HCT116 (cell line): ENCODE results near the gene SEMA4D. TPM values are rescaled to one million over a fixed set of nuclear protein-coding genes. Genes with fewer than 3 reads are reported as not detected.

Experiments
- ATAC-seq: fragments of 200-7000 bp; cut with Tn5 transposase; 2 replicates; pipeline ENCODE4 v1.9.1; 2020; ENCODE audit warnings: mild to moderate bottlenecking, moderate library complexity
- BruUV-seq: library from RNA; stranded (reverse); fragments of 400-500 nt; replicated peaks from 2 replicates; lab custom pipeline; 2021; lab: Mats Ljungman, UMichigan
- CTCF ChIA-PET: fragments of 300-600 bp; sonication (Branson Sonifier 250); formaldehyde crosslinking; loops from one replicate; lab custom pipeline; 2021; ENCODE audit warnings: antibody characterized with exemption; lab: Charles Lee
- POLR2A ChIA-PET: fragments of 300-600, 350-600 bp; sonication (Branson Sonifier 250); formaldehyde crosslinking; loops from one replicate; lab custom pipeline; 2021; ENCODE audit warnings: antibody characterized with exemption; lab: Charles Lee
- RAD21 ChIA-PET, 2 experiments: fragments of 300-600 bp; sonication (Branson Sonifier 250); formaldehyde crosslinking; loops; one replicate each; lab custom pipeline; 2023; ENCODE audit warnings: low total read pairs in 2 of 2; ENCODE audit not compliant: uncharacterized antibody in 2 of 2, unreplicated experiment in 2 of 2, low non-redundant PET in 1 of 2; lab: Charles Lee
- DNase-seq: peaks from one replicate; pipeline ENCODE4 v3.0.0-alpha.2; 2010; ENCODE audit warnings: low read depth, low spot score
- H2AFZ ChIP-seq: fragments of 200-600 bp; shearing (Covaris generic), sonication (generic); 2 replicates; pipeline ENCODE4 v1.6.1; 2017; ENCODE audit warnings: low read depth, mixed run types, mixed read lengths, antibody characterized with exemption, low read length; ENCODE audit not compliant: poor library complexity, severe bottlenecking
- H3K27ac ChIP-seq: 2 replicates; pipeline ENCODE4 v1.5.1; 2012; ENCODE audit warnings: low read depth, low read length
- H3K27me3 ChIP-seq: fragments of 200-600 bp; sonication (generic); 2 replicates; pipeline ENCODE4 v1.6.1; 2016; ENCODE audit warnings: mixed run types, low read length, mixed read lengths; ENCODE audit not compliant: insufficient read depth
- H3K36me3 ChIP-seq, 2 experiments: fragments of 200-500 bp in 1 of 2; fragments of 200-600 bp in 1 of 2; sonication (Bioruptor generic) in 1 of 2; sonication (generic) in 1 of 2; 2 replicates each; pipeline versions ENCODE4 v1.5.1 to v1.6.1; 2014 to 2016; ENCODE audit warnings: low read length in 2 of 2, inconsistent platforms in 1 of 2, mixed read lengths in 1 of 2, mixed run types in 1 of 2; ENCODE audit not compliant: insufficient read depth in 2 of 2, control insufficient read depth in 1 of 2
- H3K4me1 ChIP-seq, 2 experiments: fragments of 200-600 bp in 1 of 2; sonication (generic) in 1 of 2; 2 replicates each; pipeline versions ENCODE4 v1.5.1 to v1.6.1; 2012 to 2017; ENCODE audit warnings: low read length in 2 of 2, inconsistent platforms in 1 of 2, mild to moderate bottlenecking in 1 of 2, mixed read lengths in 1 of 2, mixed run types in 1 of 2, moderate library complexity in 1 of 2; ENCODE audit not compliant: insufficient read depth in 2 of 2, control insufficient read depth in 1 of 2
- H3K4me2 ChIP-seq: fragments of 200-600 bp; sonication (generic); 2 replicates; pipeline ENCODE4 v1.6.1; 2017; ENCODE audit warnings: mixed run types, low read length, mixed read lengths
- H3K4me3 ChIP-seq, 2 experiments: fragments of 200-600 bp in 1 of 2; sonication (generic) in 1 of 2; replicated peaks in 1 of 2; 2 replicates each; pipeline ENCODE4 v1.5.1; 2011 to 2016; ENCODE audit warnings: low read length in 2 of 2, control low read depth in 1 of 2, low read depth in 1 of 2, mild to moderate bottlenecking in 1 of 2, mixed read lengths in 1 of 2, mixed run types in 1 of 2
- H3K79me2 ChIP-seq: fragments of 200-600 bp; sonication (generic); 2 replicates; pipeline ENCODE4 v1.6.1; 2017; ENCODE audit warnings: mild to moderate bottlenecking, mixed run types, low read length, moderate library complexity, mixed read lengths; ENCODE audit not compliant: insufficient read depth
- H3K9ac ChIP-seq: fragments of 200-600 bp; sonication (generic); 2 replicates; pipeline ENCODE4 v1.6.1; 2016; ENCODE audit warnings: low read length, mixed read lengths
- H3K9me2 ChIP-seq: fragments of 200-600 bp; sonication (generic), shearing (Covaris generic); 2 replicates; pipeline ENCODE4 v1.6.1; 2017; ENCODE audit warnings: mixed run types, mild to moderate bottlenecking, moderate library complexity; ENCODE audit not compliant: insufficient read depth
- H3K9me3 ChIP-seq, 2 experiments: fragments of 200-500 bp in 1 of 2; fragments of 200-600 bp in 1 of 2; sonication (Bioruptor generic) in 1 of 2; sonication (generic) in 1 of 2; 2 replicates each; pipeline ENCODE4 v1.6.1; 2014 to 2017; ENCODE audit warnings: low read length in 2 of 2, mixed read lengths in 2 of 2, inconsistent platforms in 1 of 2, low read depth in 1 of 2, mild to moderate bottlenecking in 1 of 2, mixed run types in 1 of 2, moderate library complexity in 1 of 2; ENCODE audit not compliant: control insufficient read depth in 1 of 2, insufficient read depth in 1 of 2
- H4K20me1 ChIP-seq: fragments of 200-600 bp; sonication (generic), shearing (Covaris generic); 2 replicates; pipeline ENCODE4 v1.6.1; 2017; ENCODE audit warnings: mixed run types, mild to moderate bottlenecking, moderate library complexity; ENCODE audit not compliant: insufficient read depth
- EGR1 ChIP-seq: IDR thresholded peaks from 2 replicates; pipeline ENCODE4 v1.6.1; 2012; ENCODE audit warnings: low read depth
- EZH2phosphoT487 ChIP-seq: fragments of 200-600 bp; IDR thresholded peaks from 2 replicates; pipeline ENCODE4 v1.6.1; 2018; ENCODE audit warnings: antibody characterized with exemption, borderline replicate concordance
- FOSL1 ChIP-seq: IDR thresholded peaks from 2 replicates; pipeline ENCODE4 v1.6.1; 2012; ENCODE audit warnings: low read depth
- POLR2A ChIP-seq: IDR thresholded peaks from 2 replicates; pipeline ENCODE4 v1.7.0; 2011; ENCODE audit warnings: borderline replicate concordance; ENCODE audit not compliant: insufficient read depth, insufficient read length; ENCODE audit errors: extremely low read depth
- SIN3A ChIP-seq: IDR thresholded peaks from 2 replicates; pipeline ENCODE4 v1.6.1; 2012; ENCODE audit warnings: low read depth
- SRF ChIP-seq: IDR thresholded peaks from 2 replicates; pipeline ENCODE4 v1.6.1; 2012; ENCODE audit warnings: low read depth
- YY1 ChIP-seq: IDR thresholded peaks from 2 replicates; pipeline ENCODE4 v1.6.1; 2011; ENCODE audit warnings: low read length, low read depth, moderate library complexity, mild to moderate bottlenecking; ENCODE audit not compliant: insufficient replicate concordance; ENCODE audit errors: extremely low read depth
- ZFX ChIP-seq: fragments of 450-650 bp; IDR thresholded peaks from 2 replicates; pipeline ENCODE4 v1.6.1; 2017
- ZNF274 ChIP-seq: fragments of 200-500 bp; sonication (Bioruptor generic); IDR thresholded peaks from 2 replicates; pipeline ENCODE4 v1.6.1; 2014; ENCODE audit warnings: mild to moderate bottlenecking, low read depth, low read length, inconsistent platforms
- intact Hi-C: fragments of 100-400 bp; cut with micrococcal nuclease; formaldehyde crosslinking; loops from 2 replicates; pipeline ENCODE4 v1.10.0; 2022
- total RNA-seq: library from RNA; stranded (reverse); gene quantifications from one replicate; pipeline ENCODE4 v1.2.1, GENCODE V29; 2021; ENCODE audit not compliant: unreplicated experiment
- TF ChIP-seq, protein P1 (sequence below): IDR thresholded peaks from 2 replicates; pipeline ENCODE4 v1.6.1; 2012; ENCODE audit warnings: low read depth
- TF ChIP-seq, protein P2 (sequence below): IDR thresholded peaks from 2 replicates; pipeline ENCODE4 v1.6.1; 2011; ENCODE audit warnings: mild to moderate bottlenecking, low read length, moderate library complexity; ENCODE audit not compliant: insufficient replicate concordance; ENCODE audit errors: extremely low read depth
- TF ChIP-seq, protein P3 (sequence below): IDR thresholded peaks from 2 replicates; pipeline ENCODE4 v1.6.1; 2012

SEMA4D gene
- total RNA-seq, 1 experiment from 2014 or later: 32.0 TPM

DNA sequence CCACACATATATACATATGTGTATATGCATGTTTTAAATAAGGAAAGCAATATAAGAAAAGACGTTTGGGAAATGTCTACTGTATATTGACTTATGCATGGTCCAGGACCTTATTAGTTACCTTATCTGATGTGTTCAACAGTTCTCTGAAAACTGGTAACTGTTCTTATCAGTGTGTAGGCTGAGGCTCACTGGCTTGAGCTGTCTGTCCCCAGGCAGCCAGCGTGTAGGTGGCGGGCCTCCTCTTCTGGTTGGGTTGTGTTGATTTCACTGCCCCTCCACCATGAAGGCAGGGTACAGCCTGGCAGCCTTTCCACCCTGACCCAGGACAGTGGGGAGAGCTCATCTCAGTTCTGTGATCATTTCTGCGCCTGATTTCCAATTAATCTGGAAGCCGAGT lies 38.7 kb upstream of the SEMA4D start (continued):
- TF ChIP-seq, protein P1, sequence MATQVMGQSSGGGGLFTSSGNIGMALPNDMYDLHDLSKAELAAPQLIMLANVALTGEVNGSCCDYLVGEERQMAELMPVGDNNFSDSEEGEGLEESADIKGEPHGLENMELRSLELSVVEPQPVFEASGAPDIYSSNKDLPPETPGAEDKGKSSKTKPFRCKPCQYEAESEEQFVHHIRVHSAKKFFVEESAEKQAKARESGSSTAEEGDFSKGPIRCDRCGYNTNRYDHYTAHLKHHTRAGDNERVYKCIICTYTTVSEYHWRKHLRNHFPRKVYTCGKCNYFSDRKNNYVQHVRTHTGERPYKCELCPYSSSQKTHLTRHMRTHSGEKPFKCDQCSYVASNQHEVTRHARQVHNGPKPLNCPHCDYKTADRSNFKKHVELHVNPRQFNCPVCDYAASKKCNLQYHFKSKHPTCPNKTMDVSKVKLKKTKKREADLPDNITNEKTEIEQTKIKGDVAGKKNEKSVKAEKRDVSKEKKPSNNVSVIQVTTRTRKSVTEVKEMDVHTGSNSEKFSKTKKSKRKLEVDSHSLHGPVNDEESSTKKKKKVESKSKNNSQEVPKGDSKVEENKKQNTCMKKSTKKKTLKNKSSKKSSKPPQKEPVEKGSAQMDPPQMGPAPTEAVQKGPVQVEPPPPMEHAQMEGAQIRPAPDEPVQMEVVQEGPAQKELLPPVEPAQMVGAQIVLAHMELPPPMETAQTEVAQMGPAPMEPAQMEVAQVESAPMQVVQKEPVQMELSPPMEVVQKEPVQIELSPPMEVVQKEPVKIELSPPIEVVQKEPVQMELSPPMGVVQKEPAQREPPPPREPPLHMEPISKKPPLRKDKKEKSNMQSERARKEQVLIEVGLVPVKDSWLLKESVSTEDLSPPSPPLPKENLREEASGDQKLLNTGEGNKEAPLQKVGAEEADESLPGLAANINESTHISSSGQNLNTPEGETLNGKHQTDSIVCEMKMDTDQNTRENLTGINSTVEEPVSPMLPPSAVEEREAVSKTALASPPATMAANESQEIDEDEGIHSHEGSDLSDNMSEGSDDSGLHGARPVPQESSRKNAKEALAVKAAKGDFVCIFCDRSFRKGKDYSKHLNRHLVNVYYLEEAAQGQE: no peak

DNA sequence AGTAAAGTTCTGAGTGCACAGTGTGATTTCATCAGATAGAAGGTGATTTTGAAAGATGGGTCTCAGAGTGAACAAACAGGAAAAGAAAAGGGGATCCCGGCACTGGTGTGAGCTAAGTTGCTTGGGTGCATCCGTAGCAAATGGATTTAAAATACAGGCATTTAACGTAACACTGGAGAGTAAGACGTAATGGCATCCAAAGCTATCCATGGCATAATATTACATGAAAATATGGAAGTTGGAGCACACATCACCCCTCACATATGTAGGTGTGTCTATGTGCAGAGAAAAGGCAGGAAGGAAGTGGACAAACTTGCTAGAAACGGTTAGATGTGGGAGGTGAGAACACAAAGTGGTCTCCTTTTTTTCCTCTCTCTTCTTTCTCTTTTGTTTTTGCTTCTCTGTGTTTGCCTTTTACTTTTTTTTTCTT lies 38.2 kb upstream of the SEMA4D start:
- ChIA-PET RAD21 (no interaction called here), CTCF (no interaction called here), POLR2A (no interaction called here)
- Histone ChIP-seq H3K4me1 (no peaks in the 10 kb centered on the region), H3K79me2 (no peaks in the 10 kb centered on the region), H3K27ac (no peak overlapping the region), H3K9ac (no peak overlapping the region), H3K9me3 (no peaks in the 10 kb centered on the region), H3K4me2 (no peak overlapping the region), H2AFZ (no peak overlapping the region), H4K20me1 (no peaks in the 10 kb centered on the region), H3K36me3 (no peaks in the 10 kb centered on the region), H3K9me2 (no peaks in the 10 kb centered on the region), H3K27me3 (no peaks in the 10 kb centered on the region), H3K4me3 (no peak overlapping the region)
- no TSS peak for BruUV-seq
- DNase-seq (no peak), ATAC-seq (no peak)
- intact Hi-C loops: no loop called here
- no peak for TF ChIP-seq SIN3A
- TF ChIP-seq EGR1: no peak
- no peak for TF ChIP-seq ZFX
- TF ChIP-seq SRF: no peak
- no peak for TF ChIP-seq YY1
- TF ChIP-seq ZNF274: no peak
- TF ChIP-seq, protein P1: no peak
- TF ChIP-seq POLR2A: no peak
- no peak for TF ChIP-seq FOSL1
- TF ChIP-seq, protein P2, sequence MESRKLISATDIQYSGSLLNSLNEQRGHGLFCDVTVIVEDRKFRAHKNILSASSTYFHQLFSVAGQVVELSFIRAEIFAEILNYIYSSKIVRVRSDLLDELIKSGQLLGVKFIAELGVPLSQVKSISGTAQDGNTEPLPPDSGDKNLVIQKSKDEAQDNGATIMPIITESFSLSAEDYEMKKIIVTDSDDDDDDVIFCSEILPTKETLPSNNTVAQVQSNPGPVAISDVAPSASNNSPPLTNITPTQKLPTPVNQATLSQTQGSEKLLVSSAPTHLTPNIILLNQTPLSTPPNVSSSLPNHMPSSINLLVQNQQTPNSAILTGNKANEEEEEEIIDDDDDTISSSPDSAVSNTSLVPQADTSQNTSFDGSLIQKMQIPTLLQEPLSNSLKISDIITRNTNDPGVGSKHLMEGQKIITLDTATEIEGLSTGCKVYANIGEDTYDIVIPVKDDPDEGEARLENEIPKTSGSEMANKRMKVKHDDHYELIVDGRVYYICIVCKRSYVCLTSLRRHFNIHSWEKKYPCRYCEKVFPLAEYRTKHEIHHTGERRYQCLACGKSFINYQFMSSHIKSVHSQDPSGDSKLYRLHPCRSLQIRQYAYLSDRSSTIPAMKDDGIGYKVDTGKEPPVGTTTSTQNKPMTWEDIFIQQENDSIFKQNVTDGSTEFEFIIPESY: no peak
- no peak for TF ChIP-seq EZH2phosphoT487
- TF ChIP-seq, protein P3, sequence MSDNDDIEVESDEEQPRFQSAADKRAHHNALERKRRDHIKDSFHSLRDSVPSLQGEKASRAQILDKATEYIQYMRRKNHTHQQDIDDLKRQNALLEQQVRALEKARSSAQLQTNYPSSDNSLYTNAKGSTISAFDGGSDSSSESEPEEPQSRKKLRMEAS: no peak
